H1 (cell line): ENCODE results near the gene BROX. TPM values are rescaled to one million over a fixed set of nuclear protein-coding genes. Genes with fewer than 3 reads are reported as not detected.

Experiments
- CTCF ChIA-PET: fragments of 300-600 bp; sonication (Branson Sonifier 250); formaldehyde crosslinking; loops from one replicate; lab custom pipeline; 2021; ENCODE audit not compliant: partially characterized antibody; lab: Charles Lee
- POLR2A ChIA-PET: fragments of 300-600 bp; sonication (Branson Sonifier 250); formaldehyde crosslinking; loops from one replicate; lab custom pipeline; 2021; ENCODE audit warnings: inconsistent platforms; ENCODE audit not compliant: partially characterized antibody; lab: Charles Lee
- DNase-seq, 2 experiments: peaks; one replicate each; pipeline versions ENCODE4 v3.0.0 to v3.0.0-alpha.2; 2010 to 2022; ENCODE audit warnings: low spot score in 2 of 2, low read depth in 1 of 2, mixed read lengths in 1 of 2
- FAIRE-seq: peaks from 2 replicates; lab custom pipeline; 2011; peaks lifted over from hg19 to GRCh38; lab: Jason Lieb, UNC
- H2AFZ ChIP-seq: 2 replicates; pipeline ENCODE4 v1.8.1; 2012; ENCODE audit warnings: low read length, inconsistent platforms
- H2AK5ac ChIP-seq: 2 replicates; pipeline ENCODE4 v1.6.1; 2013; ENCODE audit warnings: low read depth, low read length
- H2BK120ac ChIP-seq: replicated peaks from 2 replicates; pipeline ENCODE3; 2013; ENCODE audit warnings: low read depth, low read length, inconsistent platforms
- H2BK12ac ChIP-seq: 2 replicates; pipeline ENCODE4 v1.6.1; 2013; ENCODE audit warnings: low read depth, low read length
- H2BK15ac ChIP-seq: 2 replicates; pipeline ENCODE4 v1.6.1; 2013; ENCODE audit warnings: low read length
- H2BK20ac ChIP-seq: 2 replicates; pipeline ENCODE4 v1.6.1; 2013; ENCODE audit warnings: low read length
- H2BK5ac ChIP-seq: 2 replicates; pipeline ENCODE4 v1.6.1; 2013; ENCODE audit warnings: low read depth, low read length
- H3K14ac ChIP-seq: 2 replicates; pipeline ENCODE4 v1.6.1; 2013; ENCODE audit warnings: inconsistent platforms; ENCODE audit not compliant: insufficient read length
- H3K18ac ChIP-seq: 2 replicates; pipeline ENCODE4 v1.6.1; 2013; ENCODE audit warnings: low read length; ENCODE audit errors: extremely low read depth
- H3K23ac ChIP-seq: 2 replicates; pipeline ENCODE4 v1.6.1; 2013; ENCODE audit warnings: inconsistent platforms; ENCODE audit not compliant: insufficient read length
- H3K23me2 ChIP-seq: 2 replicates; pipeline ENCODE4 v1.6.1; 2013; ENCODE audit warnings: low read depth, low read length
- H3K27ac ChIP-seq: 2 replicates; pipeline ENCODE4 v1.6.1; 2011; ENCODE audit warnings: low read depth, low read length, inconsistent platforms
- H3K27me3 ChIP-seq, 4 experiments: replicated peaks in 1 of 4; 1 replicate in 1 of 4; 2 replicates in 3 of 4; pipeline versions ENCODE4 v1.6.1 to v1.8.1; 2011 to 2013; ENCODE audit warnings: low read length in 3 of 4, mild to moderate bottlenecking in 3 of 4, inconsistent platforms in 2 of 4, mixed read lengths in 2 of 4, moderate library complexity in 1 of 4; ENCODE audit not compliant: control insufficient read depth in 3 of 4, insufficient read depth in 3 of 4; ENCODE audit errors: extremely low read depth in 1 of 4
- H3K36me3 ChIP-seq, 4 experiments: 2 replicates each; pipeline versions ENCODE4 v1.6.1 to v1.8.1; 2011 to 2013; ENCODE audit warnings: mild to moderate bottlenecking in 4 of 4, low read length in 3 of 4, moderate library complexity in 2 of 4, control low read depth in 1 of 4, inconsistent platforms in 1 of 4; ENCODE audit not compliant: insufficient read depth in 4 of 4, control insufficient read depth in 2 of 4
- H3K4ac ChIP-seq: replicated peaks from 2 replicates; pipeline ENCODE3; 2013; ENCODE audit warnings: low read length, low read depth, mixed read lengths, inconsistent platforms; ENCODE audit not compliant: insufficient read length
- H3K4me1 ChIP-seq, 4 experiments: replicated peaks in 1 of 4; 1 replicate in 1 of 4; 2 replicates in 3 of 4; pipeline versions ENCODE4 v1.6.1 to v1.8.1; 2011 to 2013; ENCODE audit warnings: low read length in 3 of 4, inconsistent platforms in 2 of 4, mixed read lengths in 1 of 4; ENCODE audit not compliant: insufficient read depth in 4 of 4, control insufficient read depth in 3 of 4
- H3K4me2 ChIP-seq, 2 experiments: 2 replicates each; pipeline versions ENCODE4 v1.6.1 to v1.8.1; 2011 to 2013; ENCODE audit warnings: low read depth in 2 of 2, low read length in 2 of 2, control low read depth in 1 of 2, inconsistent platforms in 1 of 2, mild to moderate bottlenecking in 1 of 2; ENCODE audit not compliant: insufficient read depth in 1 of 2
- H3K4me3 ChIP-seq, 4 experiments: fragments of 200-600, 300-600 bp in 1 of 4; sonication (generic), shearing (Covaris generic), sonication (Bioruptor Twin) in 1 of 4; 2 replicates each; pipeline versions ENCODE4 v1.5.1 to v1.8.1; 2011 to 2016; ENCODE audit warnings: low read length in 4 of 4, low read depth in 3 of 4, control low read depth in 2 of 4, inconsistent platforms in 2 of 4, mild to moderate bottlenecking in 2 of 4, mixed read lengths in 1 of 4, moderate library complexity in 1 of 4; ENCODE audit not compliant: insufficient read depth in 2 of 4; ENCODE audit errors: extremely low read depth in 1 of 4
- H3K56ac ChIP-seq: replicated peaks from 2 replicates; pipeline ENCODE3; 2013; ENCODE audit warnings: low read depth, mild to moderate bottlenecking, mixed read lengths, low read length, inconsistent platforms; ENCODE audit not compliant: insufficient read length
- H3K79me1 ChIP-seq: 2 replicates; pipeline ENCODE4 v1.6.1; 2013; ENCODE audit warnings: low read depth, low read length, control low read depth
- H3K79me2 ChIP-seq, 2 experiments: 2 replicates each; pipeline versions ENCODE4 v1.6.1 to v1.8.1; 2012 to 2013; ENCODE audit warnings: low read length in 2 of 2, mild to moderate bottlenecking in 2 of 2, inconsistent platforms in 1 of 2; ENCODE audit not compliant: insufficient read depth in 2 of 2, control insufficient read depth in 1 of 2
- H3K9ac ChIP-seq, 4 experiments: replicated peaks in 1 of 4; 1 replicate in 1 of 4; 2 replicates in 3 of 4; pipeline versions ENCODE4 v1.6.1 to v1.8.1; 2011 to 2013; ENCODE audit warnings: low read depth in 3 of 4, low read length in 3 of 4, control low read depth in 2 of 4, mild to moderate bottlenecking in 2 of 4, moderate library complexity in 2 of 4, inconsistent platforms in 1 of 4; ENCODE audit errors: extremely low read depth in 1 of 4
- H3K9me3 ChIP-seq, 2 experiments: 2 replicates each; pipeline versions ENCODE4 v1.6.1 to v1.8.1; 2012 to 2013; ENCODE audit warnings: mild to moderate bottlenecking in 2 of 2, moderate library complexity in 2 of 2, control low read depth in 1 of 2, inconsistent platforms in 1 of 2, low read depth in 1 of 2, low read length in 1 of 2, mixed read lengths in 1 of 2; ENCODE audit not compliant: insufficient read depth in 2 of 2
- H4K20me1 ChIP-seq, 2 experiments: replicated peaks in 1 of 2; 2 replicates each; pipeline versions ENCODE3 to v1.8.1; 2011 to 2013; ENCODE audit warnings: inconsistent platforms in 2 of 2, low read length in 2 of 2, mild to moderate bottlenecking in 1 of 2; ENCODE audit not compliant: insufficient read depth in 2 of 2, control insufficient read depth in 1 of 2
- H4K5ac ChIP-seq: 2 replicates; pipeline ENCODE4 v1.6.1; 2013; ENCODE audit warnings: low read length, low read depth, mixed read lengths, inconsistent platforms; ENCODE audit not compliant: insufficient read length
- H4K8ac ChIP-seq: 2 replicates; pipeline ENCODE4 v1.8.0; 2013; ENCODE audit warnings: mild to moderate bottlenecking, moderate library complexity, low read length, inconsistent platforms; ENCODE audit not compliant: insufficient read depth; ENCODE audit errors: extremely low read depth
- H4K91ac ChIP-seq: replicated peaks from 2 replicates; pipeline ENCODE3; 2013; ENCODE audit warnings: low read length, mixed read lengths, inconsistent platforms; ENCODE audit not compliant: insufficient read length
- JUN ChIP-seq: IDR thresholded peaks from 2 replicates; pipeline ENCODE4 v1.6.1; 2011; ENCODE audit warnings: low read depth, mild to moderate bottlenecking, improper control_type of control experiment, low read length
- JUND ChIP-seq: IDR thresholded peaks from 2 replicates; pipeline ENCODE4 v1.6.1; 2011; ENCODE audit warnings: mild to moderate bottlenecking, improper control_type of control experiment, low read length
- RFX5 ChIP-seq: IDR thresholded peaks from 2 replicates; pipeline ENCODE4 v1.6.1; 2011; ENCODE audit warnings: low read depth, low read length, improper control_type of control experiment, borderline replicate concordance
- SAP30 ChIP-seq: fragments of 300-600 bp; sonication (generic); IDR thresholded peaks from 2 replicates; pipeline ENCODE4 v1.7.1; 2012; ENCODE audit warnings: low read length, moderate library complexity, mild to moderate bottlenecking, inconsistent platforms; ENCODE audit not compliant: insufficient read depth, insufficient replicate concordance
- SP2 ChIP-seq: IDR thresholded peaks from 2 replicates; pipeline ENCODE4 v1.6.1; 2012; ENCODE audit warnings: mild to moderate bottlenecking, low read length, inconsistent platforms
- SUZ12 ChIP-seq: fragments of 200-600 bp; sonication (generic); IDR thresholded peaks from 2 replicates; pipeline ENCODE4 v1.6.1; 2012; ENCODE audit warnings: mild to moderate bottlenecking, inconsistent platforms, low read length, moderate library complexity, mixed read lengths
- polyA plus RNA-seq, 7 experiments: library from polyadenylated mRNA; depleted of rRNA in 3 of 7; stranded (reverse) in 5 of 7; unstranded in 2 of 7; fragments of >200 nt in 5 of 7; fragments of 200-250 nt in 2 of 7; gene quantifications; 1 replicate in 5 of 7; 2 replicates in 1 of 7; 4 replicates in 1 of 7; pipeline versions ENCODE4 v1.2.1 to v1.2.3, GENCODE V29; 2011 to 2013; ENCODE audit warnings: missing spikeins in 2 of 7, mixed read lengths in 2 of 7
- total RNA-seq: library from RNA; stranded (reverse); fragmentation: NEBNext Ultra II Directional; extraction: Animal tissue kit (Norgen Biotek cat#: 25700); gene quantifications from 2 replicates; pipeline ENCODE4 v1.2.1, GENCODE V29; 2021

Gene BROX
- total and polyA plus RNA-seq, 2 of the 8 experiments (the other 6 are each of a cell fraction or from before 2014, with no cell fraction given) = 3.8 to 26.7 TPM

DNA sequence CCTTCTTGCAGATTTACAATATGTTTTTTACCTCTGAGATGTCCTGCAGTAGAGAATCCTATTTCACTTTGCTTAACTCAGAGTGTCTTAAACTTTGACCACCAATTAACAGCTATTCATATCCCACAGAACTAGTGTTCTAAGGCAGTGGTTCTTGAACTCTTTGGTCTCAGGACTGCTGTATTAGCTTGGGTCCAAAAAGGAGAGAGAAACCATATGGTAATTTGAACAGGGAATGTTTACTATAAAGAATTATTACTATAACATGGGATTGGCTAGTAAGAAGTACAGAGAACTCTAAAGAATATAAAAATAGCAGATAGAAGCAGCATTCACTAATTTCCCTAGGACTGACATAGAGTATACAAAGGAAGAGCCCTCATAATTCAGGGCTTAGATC lies 56.2 kb downstream of the BROX start:
- FAIRE-seq = no peak

More for the DNA sequence above, 56.2 kb downstream of the BROX start:
- H3K4me3 ChIP-seq = no peak overlapping the region
- no peak for DNase-seq
- no peak overlapping the region for H2BK120ac ChIP-seq
- no peak overlapping the region for H3K4ac ChIP-seq
- H2BK5ac ChIP-seq = no peak overlapping the region
- H3K14ac ChIP-seq = no peak overlapping the region
- no peak overlapping the region for H3K23ac ChIP-seq
- H3K36me3 ChIP-seq = no peaks in the 10 kb centered on the region
- H4K8ac ChIP-seq = no peak overlapping the region
- H3K56ac ChIP-seq = no peak overlapping the region
- ChIA-PET CTCF (interaction anchor here (0.6 to 2.6 kb wide), 11 partner anchors 10 to 367 kb away, joined by 3 to 17 read pairs (median 3); no protein-coding TSS in a partner anchor), POLR2A (no interaction called here)
- H3K4me1 ChIP-seq = no peaks in the 10 kb centered on the region
- H3K27me3 ChIP-seq = no peaks in the 10 kb centered on the region
- no peaks in the 10 kb centered on the region for H4K20me1 ChIP-seq
- H4K5ac ChIP-seq = no peak overlapping the region
- TF ChIP-seq SAP30 (no peak), JUN (no peak), RFX5 (no peak), SUZ12 (no peak), SP2 (no peak), JUND (no peak)
- H3K79me1 ChIP-seq = no peaks in the 10 kb centered on the region
- no peak overlapping the region for H4K91ac ChIP-seq
- no peak overlapping the region for H3K27ac ChIP-seq
- H2BK15ac ChIP-seq = no peak overlapping the region
- no peak overlapping the region for H3K9ac ChIP-seq
- H3K9me3 ChIP-seq = peaks cover 15 to 21% of the 10 kb centered on the region in 2 experiments
- no peak overlapping the region for H2BK12ac ChIP-seq
- H2AK5ac ChIP-seq = no peak overlapping the region
- H3K79me2 ChIP-seq = no peaks in the 10 kb centered on the region
- H3K18ac ChIP-seq = no peak overlapping the region
- H3K23me2 ChIP-seq = no peaks in the 10 kb centered on the region; the same call in 1 of the 2 replicates
- H3K4me2 ChIP-seq = no peak overlapping the region
- no peak overlapping the region for H2AFZ ChIP-seq
- H2BK20ac ChIP-seq = no peak overlapping the region
